ENCODE results near the gene SKP1.

DNA sequence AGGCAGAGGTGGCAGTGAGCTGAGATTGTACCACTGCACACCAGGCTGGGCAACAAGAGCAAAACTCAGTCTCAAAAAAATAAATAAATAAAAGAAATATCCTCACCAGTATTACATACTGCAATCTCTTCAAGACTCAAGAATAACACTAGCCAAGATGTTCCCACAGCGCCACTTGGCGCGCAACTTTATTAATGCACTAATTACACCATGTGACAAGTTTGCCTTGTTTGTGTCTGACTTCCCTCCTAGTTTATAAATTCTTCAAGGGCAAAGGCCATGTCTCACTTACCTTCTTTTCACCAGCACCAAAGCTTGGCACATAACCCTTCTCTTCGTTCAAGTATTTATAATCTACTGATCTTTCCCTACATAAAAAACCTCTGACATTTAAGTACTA is 4.8 kb downstream of the SKP1 start:
- TF ChIP-seq, protein P1, sequence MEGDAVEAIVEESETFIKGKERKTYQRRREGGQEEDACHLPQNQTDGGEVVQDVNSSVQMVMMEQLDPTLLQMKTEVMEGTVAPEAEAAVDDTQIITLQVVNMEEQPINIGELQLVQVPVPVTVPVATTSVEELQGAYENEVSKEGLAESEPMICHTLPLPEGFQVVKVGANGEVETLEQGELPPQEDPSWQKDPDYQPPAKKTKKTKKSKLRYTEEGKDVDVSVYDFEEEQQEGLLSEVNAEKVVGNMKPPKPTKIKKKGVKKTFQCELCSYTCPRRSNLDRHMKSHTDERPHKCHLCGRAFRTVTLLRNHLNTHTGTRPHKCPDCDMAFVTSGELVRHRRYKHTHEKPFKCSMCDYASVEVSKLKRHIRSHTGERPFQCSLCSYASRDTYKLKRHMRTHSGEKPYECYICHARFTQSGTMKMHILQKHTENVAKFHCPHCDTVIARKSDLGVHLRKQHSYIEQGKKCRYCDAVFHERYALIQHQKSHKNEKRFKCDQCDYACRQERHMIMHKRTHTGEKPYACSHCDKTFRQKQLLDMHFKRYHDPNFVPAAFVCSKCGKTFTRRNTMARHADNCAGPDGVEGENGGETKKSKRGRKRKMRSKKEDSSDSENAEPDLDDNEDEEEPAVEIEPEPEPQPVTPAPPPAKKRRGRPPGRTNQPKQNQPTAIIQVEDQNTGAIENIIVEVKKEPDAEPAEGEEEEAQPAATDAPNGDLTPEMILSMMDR (IDR thresholded peaks at IDR 0.05; ENCODE audit: low read depth, low read length, poor library complexity, severe bottlenecking): no peak
- no peak for TF ChIP-seq EZH2phosphoT487 (IDR thresholded peaks at IDR 0.05; ENCODE audit: borderline replicate concordance, low read length)

All from DOHH2 (cell line).